Spleen (tissue), 11 donors: ENCODE results near the gene ADAM19. TPM values are rescaled to one million over a fixed set of nuclear protein-coding genes. Genes with fewer than 3 reads are reported as not detected.

Experiments
- DNase-seq: peaks from one replicate; pipeline ENCODE4 v3.0.0-alpha.2; 2020
- H3K27ac ChIP-seq, 8 donors: fragments of 200-600 bp; sonication (generic) in 7 of 8; 1 replicate in 4 of 8; 2 replicates in 4 of 8; pipeline versions ENCODE4 v1.5.0 to v1.8.0; 2016 to 2021; ENCODE audit warnings: inconsistent platforms in 4 of 8, mild to moderate bottlenecking in 4 of 8, moderate library complexity in 1 of 8
- H3K27me3 ChIP-seq, 7 donors: fragments of 200-600 bp; sonication (generic) in 6 of 7; replicated peaks in 1 of 7; 1 replicate in 4 of 7; 2 replicates in 3 of 7; pipeline versions ENCODE4 v1.5.0 to v1.8.0; 2016 to 2021; ENCODE audit warnings: inconsistent platforms in 3 of 7, mild to moderate bottlenecking in 1 of 7
- H3K36me3 ChIP-seq, 6 donors: fragments of 200-600 bp; sonication (generic) in 5 of 6; 1 replicate in 4 of 6; 2 replicates in 2 of 6; pipeline versions ENCODE4 v1.5.0 to v1.8.0; 2016 to 2021; ENCODE audit warnings: inconsistent platforms in 2 of 6
- H3K4me1 ChIP-seq, 6 donors: fragments of 200-600 bp; sonication (generic) in 5 of 6; 1 replicate in 3 of 6; 2 replicates in 3 of 6; pipeline versions ENCODE4 v1.5.0 to v1.8.0; 2016 to 2021; ENCODE audit warnings: inconsistent platforms in 3 of 6
- H3K4me3 ChIP-seq, 8 donors: fragments of 200-600 bp; sonication (generic) in 7 of 8; 1 replicate in 4 of 8; 2 replicates in 4 of 8; pipeline versions ENCODE4 v1.5.0 to v1.8.0; 2016 to 2021; ENCODE audit warnings: inconsistent platforms in 4 of 8, mild to moderate bottlenecking in 4 of 8, moderate library complexity in 2 of 8
- H3K9me3 ChIP-seq, 8 donors: fragments of 200-600 bp; sonication (generic) in 7 of 8; 1 replicate in 4 of 8; 2 replicates in 4 of 8; pipeline versions ENCODE4 v1.5.0 to v1.8.0; 2016 to 2021; ENCODE audit warnings: inconsistent platforms in 4 of 8
- CTCF ChIP-seq, 11 experiments: fragments of 200-600 bp in 7 of 11; fragments of 450-650 bp in 4 of 11; sonication (generic) in 4 of 11; IDR thresholded peaks in 8 of 11; conservative IDR thresholded peaks in 3 of 11; 1 replicate in 7 of 11; 2 replicates in 4 of 11; pipeline versions ENCODE4 v1.4.0 to v1.8.0; 2016 to 2021; ENCODE audit warnings: antibody characterized with exemption in 11 of 11, inconsistent platforms in 4 of 11, mild to moderate bottlenecking in 1 of 11
- POLR2A ChIP-seq, 3 donors: fragments of 450-650 bp; IDR thresholded peaks; one replicate each; pipeline ENCODE4 v1.5.1; 2017; ENCODE audit warnings: antibody characterized with exemption in 3 of 3, mild to moderate bottlenecking in 1 of 3
- POLR2AphosphoS5 ChIP-seq, 3 donors: sonication (generic); formaldehyde crosslinking; IDR thresholded peaks; one replicate each; pipeline ENCODE4 v1.5.1; 2017; ENCODE audit warnings: antibody characterized with exemption in 3 of 3
- WGBS, 5 donors: extraction: QIAGEN DNeasy Blood & Tissue Kit in 3 of 5; methylation state at CpG; one replicate each; pipeline versions ENCODE4 v1.1.5 to v1.1.7; 2013 to 2018; 5-methylcytosine and 5-hydroxymethylcytosine counted together
- intact Hi-C: fragments of 100-400 bp; cut with DNase I; formaldehyde crosslinking; loops from one replicate; pipeline ENCODE4 v1.15.0; 2023; ENCODE audit warnings: low total_unique reads
- polyA plus RNA-seq, 3 donors: library from polyadenylated mRNA; stranded (reverse); fragments of 200-250 nt; gene quantifications; one replicate each; pipeline ENCODE4 v1.2.1, GENCODE V29; 2013
- total RNA-seq, 7 donors: library from RNA; depleted of rRNA in 3 of 7; stranded (reverse); fragments of >200 nt in 3 of 7; fragmentation: NEBNext Ultra II Directional in 4 of 7; extraction: Animal tissue kit (Norgen Biotek cat#: 25700) in 4 of 7; gene quantifications; one replicate each; pipeline versions ENCODE4 v1.1.0 to v1.2.1, GENCODE V29; 2016 to 2021
- donor health status: healthy with polysubstance abuse.
- donor health status: DM: no; HTN: no; CAD: no; lungs with moderate emphysema.
- donor health status: DM: no; HTN: no; CAD: no.
- donor health status: Bipolar disorder and iron deficiency.
- donor health status: healthy.
- donor health status: DM: no; HTN: no; CAD: no.
- donor health status: DM: yes; HTN: yes; CAD: no.

Gene ADAM19
- total and polyA plus RNA-seq, 10 donors = 10.9 to 71.1 (median 51.5) TPM

DNA sequence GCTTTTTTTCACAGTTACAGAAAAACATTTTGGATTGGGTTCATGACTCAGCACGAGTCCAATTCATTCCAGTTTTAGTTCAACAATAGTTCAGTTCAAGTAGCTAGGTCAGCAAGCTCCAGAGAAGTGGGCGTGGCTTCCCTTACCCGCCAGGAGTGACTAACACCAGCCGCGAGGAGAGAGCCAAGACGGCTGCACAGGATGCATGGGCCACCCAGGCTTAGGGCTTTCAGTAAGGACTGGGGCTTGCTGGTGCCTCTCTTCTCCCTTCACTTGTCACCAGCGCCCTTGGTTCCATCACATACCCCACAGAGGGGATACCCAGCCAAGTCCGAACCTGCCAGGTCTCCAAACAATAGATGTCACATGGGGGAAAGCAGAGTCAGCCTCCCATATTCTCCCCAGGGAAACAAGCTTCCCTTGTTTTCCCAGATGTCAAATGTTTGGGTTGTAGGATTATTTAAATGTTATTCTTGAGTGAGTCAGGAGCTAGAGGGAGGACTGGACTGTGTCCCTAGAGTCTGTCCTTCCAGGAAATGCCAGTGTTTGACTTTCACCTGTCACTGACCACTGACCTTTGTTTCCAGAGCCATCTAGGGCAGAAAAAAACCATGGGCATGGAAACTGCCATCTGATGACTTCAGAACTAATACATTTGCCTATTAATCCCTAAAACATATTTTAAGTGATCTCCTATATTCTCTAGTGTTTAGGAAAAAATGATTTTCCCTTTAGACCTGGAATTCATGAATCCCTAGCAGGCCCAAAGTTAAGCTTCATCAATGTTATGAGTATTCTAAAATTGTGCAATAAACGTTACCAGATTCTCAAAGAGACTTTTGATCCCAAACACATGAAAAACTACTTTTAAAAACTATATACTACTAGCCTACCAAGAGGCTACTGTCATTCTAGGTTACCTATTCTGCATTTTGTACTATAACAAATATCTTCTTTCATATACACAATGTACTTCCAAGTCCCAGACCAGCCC, 63.6 kb downstream of the ADAM19 start:
- no peak overlapping the region for H3K4me3 ChIP-seq
- DNase-seq = peak; percentile 84
- H3K27ac ChIP-seq = peak overlapping the region; percentile 42 to 86 (median 72)
- TF ChIP-seq CTCF (IDR thresholded peaks at IDR 0.05 in 8 of 11, conservative IDR thresholded peaks at IDR 0.05 in 3 of 11) (no peak), POLR2AphosphoS5 (IDR thresholded peaks at IDR 0.05) (peak; percentile 37 to 74 (median 67))
- 48 to 70% (median 61%) methylated on average over 9 of the region's 9 CpGs for WGBS, 5 donors
- intact Hi-C loops = no loop called here
- peaks cover 12 to 89% (median 45%) of the 10 kb centered on the region in 6 donors for H3K4me1 ChIP-seq
- H3K27me3 ChIP-seq = no peaks in the 10 kb centered on the region
- no peaks in the 10 kb centered on the region for H3K9me3 ChIP-seq
- H3K36me3 ChIP-seq = peaks cover 0 to 99% (median 16%) of the 10 kb centered on the region in 6 donors

DNA sequence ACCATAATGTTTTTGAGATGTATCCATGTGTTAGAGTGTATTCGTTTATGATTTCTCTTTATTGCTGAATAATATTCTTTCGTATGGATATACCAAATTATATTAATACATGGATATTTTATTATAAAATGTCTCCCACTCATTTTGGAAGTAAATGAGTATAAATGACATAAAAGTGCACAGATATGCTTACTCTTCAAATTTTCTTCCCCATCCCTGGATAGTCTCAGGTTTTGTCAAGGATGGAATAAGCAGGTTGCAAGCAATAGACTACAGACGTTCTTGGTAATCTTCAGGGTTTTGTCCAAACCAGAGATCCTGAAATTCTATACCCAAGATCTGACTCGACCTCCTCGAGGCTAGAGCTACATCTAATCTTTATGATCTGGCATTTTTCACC, 64.9 kb downstream of the ADAM19 start:
- TF ChIP-seq POLR2AphosphoS5 (IDR thresholded peaks at IDR 0.05) (no peak), CTCF (IDR thresholded peaks at IDR 0.05 in 8 of 11, conservative IDR thresholded peaks at IDR 0.05 in 3 of 11) (no peak), POLR2A (IDR thresholded peaks at IDR 0.05) (no peak)
- Histone ChIP-seq H3K27ac (peak overlapping the region in 6 of 8 donors; percentile 55 to 86 (median 72)), H3K27me3 (no peaks in the 10 kb centered on the region), H3K4me3 (no peak overlapping the region), H3K9me3 (no peaks in the 10 kb centered on the region), H3K4me1 (peaks cover 14 to 96% (median 54%) of the 10 kb centered on the region in 6 donors), H3K36me3 (peaks cover 0 to 99% (median 17%) of the 10 kb centered on the region in 6 donors)
- WGBS, 5 donors = 88 to 99% (median 94%) methylated on average over 5 of the region's 5 CpGs
- intact Hi-C loops = no loop called here
- DNase-seq = no peak

GRCh38 chr5:157509587-157509986, 66.0 kb downstream of the ADAM19 start:
- Histone ChIP-seq H3K4me1 (peaks cover 21 to 92% (median 54%) of the 10 kb centered on the region in 6 donors), H3K27ac (peak overlapping the region in 5 of 8 donors; percentile 23 to 90 (median 76)), H3K4me3 (no peak overlapping the region), H3K27me3 (no peaks in the 10 kb centered on the region), H3K36me3 (peaks cover 0 to 99% (median 17%) of the 10 kb centered on the region in 6 donors), H3K9me3 (no peaks in the 10 kb centered on the region)
- intact Hi-C loops = no loop called here
- TF ChIP-seq CTCF (IDR thresholded peaks at IDR 0.05 in 8 of 11, conservative IDR thresholded peaks at IDR 0.05 in 3 of 11) = no peak
- no peak for TF ChIP-seq POLR2A (IDR thresholded peaks at IDR 0.05)
- TF ChIP-seq POLR2AphosphoS5 (IDR thresholded peaks at IDR 0.05) = no peak
- DNase-seq = no peak

GRCh38 chr5:157509093-157509492, 66.5 kb downstream of the ADAM19 start:
- WGBS, 5 donors = 84 to 91% (median 88%) methylated on average over 9 of the region's 9 CpGs
- no peaks in the 10 kb centered on the region for H3K9me3 ChIP-seq
- DNase-seq = no peak
- peaks cover 0 to 99% (median 17%) of the 10 kb centered on the region in 6 donors for H3K36me3 ChIP-seq
- TF ChIP-seq POLR2AphosphoS5 (IDR thresholded peaks at IDR 0.05) = no peak
- intact Hi-C loops = no loop called here
- no peak overlapping the region for H3K4me3 ChIP-seq
- H3K27me3 ChIP-seq = no peaks in the 10 kb centered on the region
- peak overlapping the region in 4 of 8 donors; percentile 75 to 90 (median 81) for H3K27ac ChIP-seq
- peaks cover 21 to 91% (median 56%) of the 10 kb centered on the region in 6 donors for H3K4me1 ChIP-seq
